NCI-H345 treated with DMSO at 0.1 percent for 48 hours (cell line): ENCODE results near the gene EGFR.

Source experiments
- DNase-seq: peaks from one replicate; lab custom pipeline; 2025; ENCODE audit not compliant: unreplicated experiment; lab: John Stamatoyannopoulos, UW

Gene EGFR

DNA sequence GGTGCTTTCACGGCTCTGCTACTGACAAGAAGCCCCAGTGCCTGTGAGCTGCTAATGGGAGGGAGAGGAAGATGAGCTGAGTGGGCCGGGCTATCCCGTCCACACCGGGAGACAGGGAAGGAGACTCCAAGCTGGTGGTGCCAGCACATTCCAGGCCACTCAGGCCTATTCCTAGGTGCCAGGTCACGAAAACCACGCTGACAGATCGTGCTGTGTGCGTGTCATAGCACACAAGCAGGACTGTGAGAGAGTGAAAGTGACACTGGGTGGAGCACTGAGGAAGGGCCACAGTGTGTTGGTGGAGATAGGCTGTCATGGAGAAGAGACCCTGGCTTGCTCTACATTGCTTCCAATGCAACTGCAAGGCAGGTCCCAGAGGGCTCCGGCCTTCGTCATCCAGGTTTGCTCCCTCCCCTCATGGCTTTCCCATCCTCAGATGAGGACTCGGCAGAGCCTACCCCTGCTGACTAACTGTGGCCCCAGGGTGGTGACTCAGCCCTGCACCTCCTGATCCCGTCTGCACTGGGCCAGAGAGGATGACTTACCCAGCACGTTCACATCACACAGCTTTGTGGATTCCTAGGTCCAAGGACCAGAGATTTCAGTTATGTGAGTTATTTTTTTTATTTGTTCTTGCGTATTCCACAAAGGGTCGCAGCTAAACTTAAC lies 167.3 kb downstream of the EGFR start:
- DNase-seq: no peak

GRCh38 chr7:55187701-55188491 lies 169.1 kb downstream of the EGFR start:
- DNase-seq: no peak

GRCh38 chr7:55188590-55189138 lies 169.8 kb downstream of the EGFR start:
- DNase-seq: no peak

GRCh38 chr7:55189146-55189766 lies 170.4 kb downstream of the EGFR start:
- DNase-seq: no peak

GRCh38 chr7:55189878-55190436 lies 171.1 kb downstream of the EGFR start:
- no peak for DNase-seq

DNA sequence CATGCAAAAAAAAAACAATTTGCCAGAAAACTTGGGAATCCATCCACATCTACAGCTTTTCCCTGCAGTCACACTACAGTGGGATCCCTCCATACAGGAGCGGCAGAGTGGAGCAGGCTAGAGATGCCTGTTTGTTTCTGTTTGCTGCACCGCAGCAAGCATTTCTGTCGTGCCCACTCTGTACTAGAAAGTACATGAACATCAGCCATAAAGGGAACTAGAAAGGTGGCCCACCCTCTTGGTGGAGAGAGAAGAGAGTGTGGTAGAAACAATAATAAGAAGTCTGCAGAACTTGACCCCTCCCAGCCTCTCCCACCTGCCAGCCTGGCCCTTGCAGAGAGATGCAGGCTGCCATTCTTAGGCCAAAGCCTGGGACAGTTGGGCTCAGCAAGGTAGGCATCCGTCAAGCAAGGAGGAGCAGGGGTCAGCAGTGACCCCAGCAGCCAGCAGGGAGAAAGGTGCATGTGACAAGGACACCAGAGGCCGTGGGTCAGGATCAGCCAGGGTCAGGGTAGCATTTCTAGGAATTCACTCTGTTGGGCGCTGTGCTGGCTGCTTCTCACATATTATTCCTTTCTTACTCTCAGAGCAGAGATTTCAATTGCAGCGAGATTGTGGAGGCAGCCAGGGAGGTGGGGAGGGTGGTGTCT lies 171.8 kb downstream of the EGFR start:
- DNase-seq: no peak

GRCh38 chr7:55191161-55191925 lies 172.5 kb downstream of the EGFR start:
- DNase-seq: no peak

DNA sequence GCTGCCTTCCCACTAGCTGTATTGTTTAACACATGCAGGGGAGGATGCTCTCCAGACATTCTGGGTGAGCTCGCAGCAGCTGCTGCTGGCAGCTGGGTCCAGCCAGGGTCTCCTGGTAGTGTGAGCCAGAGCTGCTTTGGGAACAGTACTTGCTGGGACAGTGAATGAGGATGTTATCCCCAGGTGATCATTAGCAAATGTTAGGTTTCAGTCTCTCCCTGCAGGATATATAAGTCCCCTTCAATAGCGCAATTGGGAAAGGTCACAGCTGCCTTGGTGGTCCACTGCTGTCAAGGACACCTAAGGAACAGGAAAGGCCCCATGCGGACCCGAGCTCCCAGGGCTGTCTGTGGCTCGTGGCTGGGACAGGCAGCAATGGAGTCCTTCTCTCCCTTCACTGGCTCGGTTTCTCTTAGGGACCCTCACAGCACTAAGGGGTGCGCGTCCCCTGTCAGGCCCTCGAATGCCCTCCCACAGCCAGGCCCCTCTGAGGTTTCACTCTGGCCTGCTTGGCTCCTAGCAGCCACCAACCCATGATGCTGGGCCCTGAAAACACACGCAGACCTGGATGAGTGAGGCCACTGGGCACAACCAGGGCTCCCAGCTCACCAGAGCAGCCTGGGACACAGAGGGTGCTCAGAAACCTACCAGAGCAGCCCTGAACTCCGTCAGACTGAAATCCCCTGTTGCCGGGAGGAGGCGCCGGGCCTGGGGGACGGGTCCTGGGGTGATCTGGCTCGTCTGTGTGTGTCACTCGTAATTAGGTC lies 173.3 kb downstream of the EGFR start:
- DNase-seq: no peak

- no peak for DNase-seq
Measured at GRCh38 chr7:55192723-55193122, 173.9 kb downstream of the EGFR start.

DNA sequence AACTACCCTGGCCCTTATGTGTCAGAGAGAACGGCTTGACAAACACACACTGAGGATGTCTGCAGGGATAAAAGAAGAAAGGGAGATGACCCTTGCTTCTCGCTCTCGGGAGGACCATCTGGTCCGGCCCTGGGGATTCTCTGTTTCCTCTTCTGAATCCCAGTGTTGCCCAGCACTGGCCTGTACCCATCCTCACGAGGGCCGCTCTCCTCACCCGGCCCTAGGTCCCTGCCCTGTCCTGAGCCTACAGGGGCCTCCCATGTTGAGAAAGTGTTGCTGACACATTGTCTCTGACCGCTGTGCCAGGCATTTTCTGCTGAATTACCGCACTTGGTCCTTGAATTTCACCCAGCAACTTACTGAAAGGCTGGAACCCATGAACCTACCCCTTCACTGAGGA lies 174.4 kb downstream of the EGFR start:
- DNase-seq: no peak

- no peak for DNase-seq
Measured at GRCh38 chr7:55194522-55194921, 175.7 kb downstream of the EGFR start.

DNA sequence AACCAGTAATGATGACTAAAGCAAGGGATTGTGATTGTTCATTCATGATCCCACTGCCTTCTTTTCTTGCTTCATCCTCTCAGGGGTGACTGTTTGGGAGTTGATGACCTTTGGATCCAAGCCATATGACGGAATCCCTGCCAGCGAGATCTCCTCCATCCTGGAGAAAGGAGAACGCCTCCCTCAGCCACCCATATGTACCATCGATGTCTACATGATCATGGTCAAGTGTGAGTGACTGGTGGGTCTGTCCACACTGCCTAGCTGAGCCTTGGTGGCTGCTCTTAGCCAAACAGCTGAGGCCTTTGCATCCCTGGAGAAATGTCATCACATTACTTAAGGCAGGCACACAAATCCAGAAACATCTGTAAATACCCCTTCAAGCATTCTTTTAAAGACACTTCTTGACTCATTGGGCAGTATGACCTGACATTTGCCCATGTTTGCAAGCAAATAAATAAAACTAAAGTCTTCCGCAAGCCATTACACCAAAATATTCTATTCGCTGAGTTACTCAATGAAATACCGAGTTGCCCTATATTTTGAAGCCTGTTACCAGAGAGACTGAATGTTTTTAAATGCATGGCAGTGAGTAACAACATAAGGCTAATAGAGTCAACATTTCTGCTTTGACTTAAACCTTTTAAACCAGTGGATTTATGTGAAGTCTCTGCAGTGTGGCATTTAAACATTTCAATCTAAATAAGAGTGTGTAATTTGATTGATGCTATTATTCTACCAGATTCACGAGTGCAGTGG lies 180.0 kb downstream of the EGFR start:
- no peak for DNase-seq

GRCh38 chr7:55199418-55199817 lies 180.6 kb downstream of the EGFR start:
- DNase-seq: no peak

GRCh38 chr7:55200441-55200840 lies 181.6 kb downstream of the EGFR start:
- no peak for DNase-seq

DNA sequence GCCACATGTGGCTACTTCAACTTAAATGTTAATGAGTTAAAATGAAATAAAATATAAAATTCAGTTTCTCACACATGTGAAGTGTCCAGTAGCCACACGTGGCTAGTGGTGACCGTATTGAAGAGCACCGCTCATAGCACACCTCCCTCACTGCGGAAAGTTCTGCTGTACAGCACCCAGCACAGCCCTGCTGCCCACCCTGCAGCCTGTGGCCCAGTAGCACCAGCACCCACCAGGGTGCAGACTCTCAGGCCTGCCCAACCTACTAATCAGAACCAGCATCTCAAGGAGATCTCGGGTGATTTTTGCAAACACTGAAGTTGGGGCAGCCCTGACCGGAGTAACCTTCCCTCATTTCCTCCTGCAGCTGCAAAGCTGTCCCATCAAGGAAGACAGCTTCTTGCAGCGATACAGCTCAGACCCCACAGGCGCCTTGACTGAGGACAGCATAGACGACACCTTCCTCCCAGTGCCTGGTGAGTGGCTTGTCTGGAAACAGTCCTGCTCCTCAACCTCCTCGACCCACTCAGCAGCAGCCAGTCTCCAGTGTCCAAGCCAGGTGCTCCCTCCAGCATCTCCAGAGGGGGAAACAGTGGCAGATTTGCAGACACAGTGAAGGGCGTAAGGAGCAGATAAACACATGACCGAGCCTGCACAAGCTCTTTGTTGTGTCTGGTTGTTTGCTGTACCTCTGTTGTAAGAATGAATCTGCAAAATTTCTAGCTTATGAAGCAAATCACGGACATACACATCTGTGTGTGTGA lies 183.5 kb downstream of the EGFR start:
- DNase-seq: no peak

DNA sequence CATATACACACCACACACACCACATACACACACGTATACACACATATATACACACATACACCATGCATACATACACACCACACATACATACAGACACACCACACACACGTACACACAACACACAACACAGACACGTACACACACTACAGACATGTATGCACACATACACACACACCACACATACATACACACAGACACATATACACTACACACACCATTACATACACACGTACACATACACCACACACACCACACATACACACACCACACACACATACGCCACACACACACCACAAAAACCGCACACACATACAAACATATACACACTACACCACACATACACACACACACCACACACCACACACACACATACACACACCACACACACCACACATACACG lies 184.5 kb downstream of the EGFR start:
- DNase-seq: no peak

DNA sequence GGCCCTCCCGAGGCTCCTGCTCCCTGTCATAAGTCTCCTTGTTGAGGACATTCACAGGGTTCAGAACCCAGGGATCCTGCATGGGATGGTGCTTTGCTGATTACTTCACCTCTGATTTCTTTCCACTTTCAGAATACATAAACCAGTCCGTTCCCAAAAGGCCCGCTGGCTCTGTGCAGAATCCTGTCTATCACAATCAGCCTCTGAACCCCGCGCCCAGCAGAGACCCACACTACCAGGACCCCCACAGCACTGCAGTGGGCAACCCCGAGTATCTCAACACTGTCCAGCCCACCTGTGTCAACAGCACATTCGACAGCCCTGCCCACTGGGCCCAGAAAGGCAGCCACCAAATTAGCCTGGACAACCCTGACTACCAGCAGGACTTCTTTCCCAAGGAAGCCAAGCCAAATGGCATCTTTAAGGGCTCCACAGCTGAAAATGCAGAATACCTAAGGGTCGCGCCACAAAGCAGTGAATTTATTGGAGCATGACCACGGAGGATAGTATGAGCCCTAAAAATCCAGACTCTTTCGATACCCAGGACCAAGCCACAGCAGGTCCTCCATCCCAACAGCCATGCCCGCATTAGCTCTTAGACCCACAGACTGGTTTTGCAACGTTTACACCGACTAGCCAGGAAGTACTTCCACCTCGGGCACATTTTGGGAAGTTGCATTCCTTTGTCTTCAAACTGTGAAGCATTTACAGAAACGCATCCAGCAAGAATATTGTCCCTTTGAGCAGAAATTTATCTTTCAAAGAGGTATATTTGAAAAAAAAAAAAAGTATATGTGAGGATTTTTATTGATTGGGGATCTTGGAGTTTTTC lies 186.5 kb downstream of the EGFR start:
- no peak for DNase-seq
